Prostate gland (tissue), 2 donors: ENCODE measurements around the gene CENPT. TPM values are rescaled to one million over a fixed set of nuclear protein-coding genes. Genes with fewer than 3 reads are reported as not detected.

Experiments
- DNase-seq: peaks from one replicate; pipeline ENCODE4 v3.0.0-alpha.2; 2019; ENCODE audit warnings: low spot score
- H3K27ac ChIP-seq, 2 donors: fragments of 200-600 bp; sonication (generic); 2 replicates each; pipeline ENCODE4 v1.5.1; 2017 to 2019
- H3K27me3 ChIP-seq: fragments of 200-600 bp; sonication (generic); replicated peaks from 2 replicates; pipeline ENCODE4 v1.5.1; 2019; ENCODE audit not compliant: insufficient read depth
- H3K36me3 ChIP-seq, 2 donors: fragments of 200-600 bp; sonication (generic); 1 replicate in 1 of 2; 2 replicates in 1 of 2; pipeline versions ENCODE4 v1.5.1 to v1.8.1; 2017 to 2019
- H3K4me1 ChIP-seq: fragments of 200-600 bp; sonication (generic); replicated peaks from 2 replicates; pipeline ENCODE4 v1.5.1; 2019
- H3K4me3 ChIP-seq, 2 donors: fragments of 200-600 bp; sonication (generic); 2 replicates each; pipeline ENCODE4 v1.5.1; 2017 to 2019
- H3K9me3 ChIP-seq: fragments of 200-600 bp; sonication (generic); 2 replicates; pipeline ENCODE4 v1.5.1; 2017
- POLR2A ChIP-seq: fragments of 450-650 bp; IDR thresholded peaks from one replicate; pipeline ENCODE4 v1.6.1; 2016; ENCODE audit warnings: antibody characterized with exemption, mild to moderate bottlenecking
- POLR2AphosphoS5 ChIP-seq: sonication (generic); formaldehyde crosslinking; IDR thresholded peaks from one replicate; pipeline ENCODE4 v1.6.1; 2017; ENCODE audit warnings: antibody characterized with exemption
- WGBS: methylation state at CpG from one replicate; pipeline ENCODE4 v1.1.5; 2018; 5-methylcytosine and 5-hydroxymethylcytosine counted together
- intact Hi-C: fragments of 100-400 bp; cut with DNase I; formaldehyde crosslinking; loops from one replicate; pipeline ENCODE4 v1.14.2; 2022
- total RNA-seq, 2 donors: library from RNA; depleted of rRNA; stranded (reverse); fragments of >200 nt; gene quantifications; one replicate each; pipeline ENCODE4 v1.1.0, GENCODE V29; 2016
- TF ChIP-seq, protein P1 (sequence below), 4 experiments: fragments of 200-600 bp in 2 of 4; fragments of 450-650 bp in 2 of 4; sonication (generic) in 2 of 4; IDR thresholded peaks; 1 replicate in 3 of 4; 2 replicates in 1 of 4; pipeline ENCODE4 v1.5.1; 2016 to 2019; ENCODE audit warnings: antibody characterized with exemption in 4 of 4, mild to moderate bottlenecking in 2 of 4, moderate library complexity in 2 of 4

CENPT gene
- total RNA-seq, 2 donors from 2014 or later = 28.1 to 69.2 TPM

DNA sequence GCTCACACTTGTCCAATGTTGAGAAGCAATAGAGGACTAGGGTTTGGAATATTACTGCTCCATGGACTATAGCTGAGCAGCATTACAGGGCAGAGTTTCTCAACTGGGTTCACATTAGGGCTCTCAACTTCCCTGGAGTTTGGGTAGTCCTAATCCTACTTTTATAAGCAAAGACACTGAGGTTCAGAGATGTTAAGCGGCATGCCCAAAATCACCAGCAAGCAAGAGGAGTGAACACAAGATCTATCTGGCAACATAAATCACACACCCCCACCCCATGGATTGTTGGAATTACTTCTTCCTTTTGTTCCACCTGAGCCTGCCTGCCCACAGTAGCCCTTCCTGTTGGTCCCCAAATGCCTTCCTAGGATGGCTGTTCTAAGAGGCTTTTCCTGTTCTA is 35.6 kb downstream of the CENPT start:
- Histone ChIP-seq H3K9me3 (no peaks in the 10 kb centered on the region), H3K27ac (no peak overlapping the region), H3K4me1 (no peaks in the 10 kb centered on the region), H3K27me3 (no peaks in the 10 kb centered on the region), H3K4me3 (no peak overlapping the region), H3K36me3 (no peaks in the 10 kb centered on the region)
- no peak for TF ChIP-seq POLR2AphosphoS5
- TF ChIP-seq, protein P1, sequence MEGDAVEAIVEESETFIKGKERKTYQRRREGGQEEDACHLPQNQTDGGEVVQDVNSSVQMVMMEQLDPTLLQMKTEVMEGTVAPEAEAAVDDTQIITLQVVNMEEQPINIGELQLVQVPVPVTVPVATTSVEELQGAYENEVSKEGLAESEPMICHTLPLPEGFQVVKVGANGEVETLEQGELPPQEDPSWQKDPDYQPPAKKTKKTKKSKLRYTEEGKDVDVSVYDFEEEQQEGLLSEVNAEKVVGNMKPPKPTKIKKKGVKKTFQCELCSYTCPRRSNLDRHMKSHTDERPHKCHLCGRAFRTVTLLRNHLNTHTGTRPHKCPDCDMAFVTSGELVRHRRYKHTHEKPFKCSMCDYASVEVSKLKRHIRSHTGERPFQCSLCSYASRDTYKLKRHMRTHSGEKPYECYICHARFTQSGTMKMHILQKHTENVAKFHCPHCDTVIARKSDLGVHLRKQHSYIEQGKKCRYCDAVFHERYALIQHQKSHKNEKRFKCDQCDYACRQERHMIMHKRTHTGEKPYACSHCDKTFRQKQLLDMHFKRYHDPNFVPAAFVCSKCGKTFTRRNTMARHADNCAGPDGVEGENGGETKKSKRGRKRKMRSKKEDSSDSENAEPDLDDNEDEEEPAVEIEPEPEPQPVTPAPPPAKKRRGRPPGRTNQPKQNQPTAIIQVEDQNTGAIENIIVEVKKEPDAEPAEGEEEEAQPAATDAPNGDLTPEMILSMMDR (IDR thresholded peaks at IDR 0.05) = no peak
- TF ChIP-seq POLR2A = no peak
- intact Hi-C loops = no loop called here
- 100% methylated on average over 1 of the region's 1 CpG for WGBS
- DNase-seq = no peak

DNA sequence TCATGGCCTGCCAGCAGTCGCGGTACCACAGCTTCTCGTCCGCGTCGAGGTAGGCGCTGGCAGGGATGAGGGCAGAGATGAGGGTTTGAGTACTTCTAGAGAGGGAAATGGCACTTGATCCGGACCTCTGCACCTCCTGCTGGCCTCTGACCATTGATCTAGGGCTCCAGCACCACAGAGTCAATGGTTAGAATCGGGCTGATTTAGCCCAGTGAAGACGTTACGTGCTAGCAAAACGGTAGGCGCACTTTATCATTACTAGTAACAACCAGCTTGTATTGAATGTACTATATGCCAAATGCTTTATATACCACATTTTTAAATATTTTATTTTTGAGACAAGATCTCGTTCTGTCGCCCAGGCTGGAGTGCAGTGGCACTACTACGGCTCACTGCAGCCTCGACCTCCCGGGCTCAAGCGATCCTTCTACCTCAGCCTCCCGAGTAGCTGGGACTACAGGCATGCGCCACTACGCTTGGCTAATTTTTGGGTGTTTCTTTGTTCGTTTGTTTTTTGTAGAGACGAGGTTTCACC is 40.3 kb downstream of the CENPT start:
- no peaks in the 10 kb centered on the region for H3K9me3 ChIP-seq
- peak overlapping the region; percentile 94 to 98 for H3K4me3 ChIP-seq
- no peaks in the 10 kb centered on the region for H3K36me3 ChIP-seq
- H3K27ac ChIP-seq = peak overlapping the region; percentile 72 to 81
- TF ChIP-seq, protein P1 (IDR thresholded peaks at IDR 0.05) = no peak
- TF ChIP-seq POLR2A (no peak), POLR2AphosphoS5 (no peak)
- intact Hi-C loops = loop anchor here (10.0 kb wide), 1 partner anchor 132 kb away; no protein-coding TSS in a partner anchor
- peaks cover 14% of the 10 kb centered on the region for H3K4me1 ChIP-seq
- 23% methylated on average over 24 of the region's 24 CpGs for whole genome bisulfite sequencing
- no peaks in the 10 kb centered on the region for H3K27me3 ChIP-seq
- DNase-seq = no peak

DNA sequence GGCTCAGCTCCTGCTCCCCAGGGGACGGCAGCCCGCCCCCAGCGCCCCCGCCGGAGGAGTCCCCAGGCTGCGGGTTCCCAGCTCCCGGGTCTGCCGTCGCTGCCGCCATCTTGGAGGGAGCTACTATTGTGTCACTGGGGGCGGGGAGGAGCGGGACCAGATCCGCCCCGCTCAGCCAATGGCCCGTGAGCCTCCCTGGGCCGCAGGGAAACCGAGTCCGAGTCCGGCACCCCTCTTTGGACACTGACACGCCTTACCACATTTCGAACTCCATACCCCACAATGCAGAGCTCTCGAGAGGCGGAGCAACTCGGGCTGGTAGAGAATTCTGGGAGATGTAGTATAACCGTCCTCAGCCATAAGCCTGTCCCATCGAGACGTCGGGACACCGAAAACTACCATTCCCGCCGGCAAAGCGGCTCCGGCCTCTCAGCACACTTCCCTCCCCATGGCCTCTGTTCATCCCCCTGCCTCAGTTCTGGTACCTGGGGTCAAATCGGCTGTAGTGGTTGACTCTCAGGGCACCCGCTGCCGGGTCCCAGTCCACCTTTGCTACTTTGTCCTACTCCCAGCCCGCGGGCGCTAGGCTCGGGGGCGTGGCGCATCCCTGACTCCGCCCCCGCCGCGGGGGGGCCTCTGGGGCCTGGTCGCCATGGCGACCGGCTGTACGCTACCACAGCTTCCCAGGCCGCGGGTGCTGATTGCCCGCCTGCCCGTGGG is 40.9 kb downstream of the CENPT start, which contains the start of the genes RANBP10 and TSNAXIP1:
Gene RANBP10, minus strand, starts transcription at position 133 of the 720 bp plus-strand sequence. Its CDS starts 24 bp downstream, at position 109.
Gene TSNAXIP1, plus strand, starts transcription at position 462 of the 720 bp plus-strand sequence. CDS start 261 bp downstream, outside the sequence.
- Histone ChIP-seq H3K36me3 (no peaks in the 10 kb centered on the region), H3K9me3 (no peaks in the 10 kb centered on the region), H3K4me3 (peak within 1 kb of the TSS; percentile 94 to 98), H3K27me3 (no peaks in the 10 kb centered on the region), H3K27ac (peak within 1 kb of the TSS; percentile 81 to 86), H3K4me1 (peaks cover 14% of the 10 kb centered on the region)
- peak; percentile 89 for TF ChIP-seq POLR2A
- TF ChIP-seq, protein P1 (IDR thresholded peaks at IDR 0.05) = peak in 1 of 4 experiments; percentile 19
- TF ChIP-seq POLR2AphosphoS5 = peak; percentile 94
- whole genome bisulfite sequencing = 1% methylated on average over 35 of the region's 54 CpGs
- intact Hi-C loops = loop anchor here (10.0 kb wide), 1 partner anchor 132 kb away; no protein-coding TSS in a partner anchor
- DNase-seq = peak; percentile 98

DNA sequence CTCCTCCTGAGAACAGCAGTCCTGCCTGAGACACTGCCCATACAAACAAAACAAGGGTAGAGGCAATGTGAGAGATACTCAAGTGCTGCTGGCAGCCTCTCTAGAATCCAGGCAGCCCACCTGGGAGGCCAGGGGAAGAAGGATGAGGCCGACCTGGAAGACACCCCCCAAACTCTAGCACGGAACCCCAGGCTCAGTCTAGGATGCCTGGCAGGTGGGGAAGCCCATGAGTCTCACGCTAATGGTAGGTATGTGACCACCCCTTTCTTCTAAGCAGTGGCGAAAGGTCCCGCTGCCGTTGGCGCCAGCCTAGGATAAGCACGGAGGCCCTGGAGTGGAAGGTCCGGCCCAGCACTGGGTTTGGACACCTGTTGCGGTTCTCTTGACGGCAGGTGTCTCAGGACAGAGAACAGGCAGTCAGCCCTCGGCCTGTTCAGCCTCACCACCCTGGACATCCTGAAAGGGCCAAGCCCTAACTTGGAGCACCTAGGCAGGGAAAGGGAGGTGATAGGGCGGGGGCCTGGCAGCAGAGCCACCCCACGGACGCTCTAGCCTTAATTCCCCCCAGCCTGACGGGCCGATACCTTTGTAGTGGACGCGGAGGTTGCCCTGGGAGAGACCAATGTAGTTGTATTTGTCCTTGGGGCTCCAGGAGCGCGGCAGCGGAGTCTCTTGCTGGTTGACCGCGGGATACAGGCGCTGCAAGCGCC is 41.6 kb downstream of the CENPT start:
- no peaks in the 10 kb centered on the region for H3K36me3 ChIP-seq
- H3K9me3 ChIP-seq = no peaks in the 10 kb centered on the region
- peak overlapping the region; percentile 81 to 86 for H3K27ac ChIP-seq
- H3K4me3 ChIP-seq = peak overlapping the region; percentile 94 to 98
- TF ChIP-seq POLR2A = no peak
- TF ChIP-seq POLR2AphosphoS5 = no peak
- TF ChIP-seq, protein P1 (IDR thresholded peaks at IDR 0.05) = peak in 1 of 4 experiments; percentile 9
- DNase-seq = no peak
- no peaks in the 10 kb centered on the region for H3K27me3 ChIP-seq
- intact Hi-C loops = loop anchor here (10.0 kb wide), 1 partner anchor 131 kb away; no protein-coding TSS in a partner anchor
- peaks cover 14% of the 10 kb centered on the region for H3K4me1 ChIP-seq
- under 1% methylated on average over 24 of the region's 26 CpGs for WGBS
